ENCODE data around the gene NKIRAS1. TPM values are rescaled to one million over a fixed set of nuclear protein-coding genes. Genes with fewer than 3 reads are reported as not detected.

Gene NKIRAS1
- total and polyA plus RNA-seq, 2 of the 8 experiments (the other 6 are each of a cell fraction or from before 2014, with no cell fraction given): 3.4 to 7.0 TPM

DNA sequence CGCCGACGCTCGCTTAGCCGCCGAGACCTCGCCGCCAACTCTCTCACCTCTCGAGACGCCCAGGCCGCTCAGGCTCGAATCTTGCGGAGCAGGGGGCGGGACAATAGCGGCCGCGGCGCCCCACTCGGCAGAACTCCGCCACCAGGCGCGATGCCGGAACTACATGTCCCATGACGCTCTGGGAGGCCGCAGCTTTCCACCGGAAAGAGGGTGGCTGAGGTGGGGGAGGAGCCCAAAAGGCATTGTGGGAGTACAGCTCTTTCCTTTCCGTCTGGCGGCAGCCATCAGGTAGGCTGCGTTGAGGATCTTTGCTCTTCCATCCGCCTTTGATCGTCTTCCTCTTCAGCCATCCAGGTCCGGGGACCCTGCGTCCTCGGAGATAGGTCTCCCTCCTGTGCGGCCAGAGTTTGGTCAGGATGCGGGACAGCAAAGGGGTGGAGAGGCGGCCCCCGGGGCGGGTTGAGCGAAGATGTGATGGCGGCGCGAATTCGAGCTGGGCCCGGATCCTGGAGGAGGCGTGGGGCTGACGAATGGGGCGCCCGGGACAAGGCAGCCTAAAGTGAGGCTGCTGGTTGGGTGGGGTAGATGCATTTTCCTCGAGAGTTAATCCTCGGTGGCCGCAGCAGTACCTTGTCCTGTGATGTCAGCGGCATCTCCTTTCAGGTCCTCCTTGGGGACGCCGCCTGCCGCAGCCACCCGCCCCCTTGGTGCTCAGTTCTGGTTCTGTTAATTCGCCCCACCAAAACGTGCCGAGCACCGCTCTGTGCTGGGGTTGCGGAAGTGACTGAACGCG is at the start of gene NKIRAS1, which contains the start of gene RPL15 (continued):
- TF ChIP-seq SP4 (IDR thresholded peaks at IDR 0.05; ENCODE audit: low read length): no peak; the same call in 1 of the 2 replicates
- no peak for TF ChIP-seq TEAD4 (IDR thresholded peaks at IDR 0.05; ENCODE audit: low read depth, low read length)
- TF ChIP-seq RBBP5 (IDR thresholded peaks at IDR 0.05; ENCODE audit: borderline replicate concordance, low read depth, low read length): no peak
- peak; percentile 41 for TF ChIP-seq SAP30 (IDR thresholded peaks at IDR 0.05; ENCODE audit: insufficient read depth, insufficient replicate concordance, low read length)
- TF ChIP-seq NRF1 (IDR thresholded peaks at IDR 0.05; ENCODE audit: low read depth, low read length): no peak
- 0 out of 2 replicates have a peak, but pooled peaks have one; percentile 7 for TF ChIP-seq RXRA (IDR thresholded peaks at IDR 0.05; ENCODE audit: insufficient read depth, low read depth, low read length)
- no peak for TF ChIP-seq EZH2 (IDR thresholded peaks at IDR 0.05; ENCODE audit: low read depth, low read length, severe bottlenecking)
- TF ChIP-seq POU5F1 (IDR thresholded peaks at IDR 0.05; ENCODE audit: low read depth, low read length): no peak
- no peak for TF ChIP-seq FOSL1 (IDR thresholded peaks at IDR 0.05; ENCODE audit: insufficient read depth, low read depth, low read length)
- no peak for TF ChIP-seq MAFK (IDR thresholded peaks at IDR 0.05; ENCODE audit: low read depth, low read length)
- TF ChIP-seq GABPA (IDR thresholded peaks at IDR 0.05; ENCODE audit: borderline replicate concordance, insufficient read depth, low read length): peak; percentile 80; the same call in 1 of the 2 replicates
- TF ChIP-seq RNF2 (IDR thresholded peaks at IDR 0.05; ENCODE audit: borderline replicate concordance, low read depth, low read length, missing control alignments, poor library complexity, severe bottlenecking): no peak
- no peak for TF ChIP-seq JUND (IDR thresholded peaks at IDR 0.05; ENCODE audit: low read length)
- TF ChIP-seq, protein P1, sequence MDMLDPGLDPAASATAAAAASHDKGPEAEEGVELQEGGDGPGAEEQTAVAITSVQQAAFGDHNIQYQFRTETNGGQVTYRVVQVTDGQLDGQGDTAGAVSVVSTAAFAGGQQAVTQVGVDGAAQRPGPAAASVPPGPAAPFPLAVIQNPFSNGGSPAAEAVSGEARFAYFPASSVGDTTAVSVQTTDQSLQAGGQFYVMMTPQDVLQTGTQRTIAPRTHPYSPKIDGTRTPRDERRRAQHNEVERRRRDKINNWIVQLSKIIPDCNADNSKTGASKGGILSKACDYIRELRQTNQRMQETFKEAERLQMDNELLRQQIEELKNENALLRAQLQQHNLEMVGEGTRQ (IDR thresholded peaks at IDR 0.05; ENCODE audit: low read length): no peak
- TF ChIP-seq YY1 (IDR thresholded peaks at IDR 0.05; ENCODE audit: low read depth, low read length): peak; percentile 88
- TF ChIP-seq TBP (IDR thresholded peaks at IDR 0.05; ENCODE audit: low read depth, low read length): peak; percentile 98
- TF ChIP-seq SIX5 (IDR thresholded peaks at IDR 0.05; ENCODE audit: low read depth, low read length): peak; percentile 79
- TF ChIP-seq SIN3A (conservative IDR thresholded peaks at IDR 0.05 in 1 of 2, IDR thresholded peaks at IDR 0.05 in 1 of 2; ENCODE audit: low read depth in 1 of 2, low read length in 2 of 2): peak; percentile 25 to 66; a peak in 2 of 4 replicates
- peak; percentile 100 for TF ChIP-seq TAF1 (IDR thresholded peaks at IDR 0.05; ENCODE audit: low read depth, low read length)
- TF ChIP-seq NANOG (IDR thresholded peaks at IDR 0.05; ENCODE audit: insufficient read depth, low read depth, low read length, poor library complexity, severe bottlenecking): no peak
- peak; percentile 36 for TF ChIP-seq CTBP2 (IDR thresholded peaks at IDR 0.05; ENCODE audit: borderline replicate concordance, insufficient read depth, insufficient read length, low read length)
- TF ChIP-seq HDAC6 (IDR thresholded peaks at IDR 0.05; ENCODE audit: low read depth, low read length): no peak

All from H1 (cell line).